GM11168 (cell line): ENCODE measurements around the gene PARD3.
"Not testable (repeated sequence)": the region's sequence is repeated elsewhere in the genome, so short reads cannot be mapped to it uniquely, and the experiment has no call there.

Experiments
- in situ Hi-C: fragments of 300-500 bp; cut with MboI; formaldehyde crosslinking; loops from one replicate; pipeline ENCODE4 v1.12.0; 2022; ENCODE audit warnings: low sequenced_read_pairs; ENCODE audit not compliant: unreplicated experiment

Gene PARD3

DNA sequence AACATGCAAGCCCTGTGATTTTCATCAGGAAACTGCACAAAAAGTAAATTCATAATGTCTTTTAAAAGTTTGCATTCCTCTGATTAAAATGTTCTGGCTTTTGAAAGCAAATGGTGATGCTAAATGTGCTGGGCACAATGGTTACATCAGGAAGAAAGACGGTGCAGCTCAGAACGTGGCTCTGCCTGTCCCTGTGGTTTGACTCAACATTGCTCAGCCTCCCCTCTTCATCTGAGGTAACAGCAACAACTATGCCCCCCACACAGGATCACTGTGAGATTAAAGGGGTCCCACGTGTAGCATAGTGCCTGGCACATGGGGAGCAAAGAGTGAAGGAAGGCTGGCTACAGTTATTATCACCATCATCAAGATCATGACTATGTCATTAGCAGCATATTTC, 44.0 kb downstream of the PARD3 start:
- in situ Hi-C loops, result no loop called here

DNA sequence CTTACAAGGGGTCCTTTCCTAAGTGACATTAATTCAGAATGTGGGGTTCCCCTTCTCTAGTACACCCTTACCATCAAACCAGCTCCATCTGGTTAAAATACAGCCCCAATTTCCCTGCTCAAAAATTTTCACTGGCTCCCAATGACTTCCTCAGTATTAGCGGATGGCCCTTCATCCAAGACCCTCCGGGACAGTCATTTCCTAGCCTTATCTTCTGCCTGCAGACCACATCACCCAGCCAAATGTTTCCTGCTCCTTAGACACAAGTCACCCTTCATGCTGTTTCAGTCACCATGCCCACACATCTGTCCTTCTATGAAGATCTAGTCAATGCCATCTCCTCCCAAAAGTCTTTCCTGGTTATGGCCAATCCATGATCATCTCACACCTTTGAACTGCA, 45.2 kb downstream of the PARD3 start:
- in situ Hi-C loops, result no loop called here

DNA sequence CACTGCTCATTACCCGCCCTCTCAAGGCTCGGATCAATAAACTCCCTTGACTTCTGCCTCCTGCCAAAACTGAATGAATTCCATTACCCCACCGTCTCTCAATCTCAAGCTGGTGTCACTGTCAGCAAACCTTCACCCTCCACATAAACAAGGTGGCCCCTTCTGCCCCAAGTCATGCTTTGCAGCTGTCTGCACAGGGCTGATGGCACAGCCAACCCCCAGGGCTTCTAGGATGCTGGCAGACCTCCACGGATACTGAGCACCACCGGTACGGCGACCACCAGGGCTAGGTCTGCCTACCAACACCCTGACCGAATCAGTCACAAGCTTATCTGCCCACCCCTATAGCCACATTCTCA, 46.1 kb downstream of the PARD3 start:
- in situ Hi-C loops, result no loop called here

DNA sequence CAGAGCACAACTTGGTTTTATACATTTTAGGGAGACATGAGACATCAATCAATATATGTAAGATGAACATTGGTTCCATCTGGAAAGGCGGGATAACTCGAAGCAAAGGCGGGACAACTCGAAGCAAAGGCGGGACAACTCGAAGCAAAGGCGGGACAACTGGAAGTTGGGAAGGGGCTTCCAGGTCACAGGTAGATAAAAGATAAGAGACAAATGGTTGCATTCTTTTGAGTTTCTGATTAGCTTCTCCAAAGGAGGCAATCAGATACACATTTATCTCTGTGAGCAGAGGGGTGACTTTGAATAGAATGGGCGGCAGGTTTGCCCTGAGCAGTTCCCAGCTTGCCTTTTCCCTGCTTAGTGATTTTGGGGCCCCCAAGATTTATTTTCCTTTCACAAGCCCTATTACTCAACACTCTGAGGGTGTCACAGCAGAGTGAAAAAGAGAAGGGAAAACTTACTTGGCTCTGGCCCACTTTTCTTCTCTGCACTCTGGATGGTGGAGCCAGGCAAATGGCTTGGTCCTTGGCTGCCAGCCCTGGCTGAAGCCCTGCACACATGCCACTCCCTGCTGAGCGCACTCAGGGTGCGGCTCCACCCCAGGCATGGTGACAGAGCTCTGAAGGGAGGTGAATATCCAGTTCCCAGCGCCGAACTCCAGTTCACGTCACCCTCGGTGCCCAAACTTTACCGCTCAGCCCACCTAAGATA, 46.7 kb downstream of the PARD3 start:
- in situ Hi-C loops, result no loop called here

DNA sequence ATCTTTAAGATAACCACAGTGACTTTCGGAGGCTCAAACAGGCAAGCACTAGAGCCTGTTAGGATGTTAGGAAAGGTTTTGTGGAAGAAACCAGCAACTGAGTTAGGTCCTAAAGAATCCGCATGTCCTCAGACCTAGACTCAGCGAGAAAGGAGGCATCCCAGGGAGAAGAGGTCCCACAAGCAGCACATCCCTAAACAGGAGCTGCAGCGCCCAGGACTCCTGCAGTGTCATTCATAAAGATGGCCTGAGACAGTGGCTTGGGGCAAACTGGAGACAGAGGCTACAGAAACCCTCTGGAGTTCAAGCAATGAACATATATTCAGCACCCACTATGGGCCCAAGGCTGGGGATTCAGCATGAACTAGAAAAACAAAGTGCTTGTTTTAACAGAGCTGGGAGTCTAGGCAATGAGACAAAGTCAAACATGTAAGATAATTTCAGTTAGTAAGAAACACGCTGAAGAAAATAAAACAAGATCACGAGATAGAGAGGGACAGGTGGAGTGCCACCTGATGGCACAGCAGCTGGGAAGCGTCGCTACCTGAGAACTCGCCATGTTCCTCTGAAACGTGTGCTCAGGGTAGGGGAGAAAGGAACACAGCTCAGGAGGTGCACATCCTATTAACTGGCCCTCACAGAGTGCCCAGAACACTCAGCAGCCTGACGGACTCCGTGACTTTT, 48.1 kb downstream of the PARD3 start:
- in situ Hi-C loops, result no loop called here

DNA sequence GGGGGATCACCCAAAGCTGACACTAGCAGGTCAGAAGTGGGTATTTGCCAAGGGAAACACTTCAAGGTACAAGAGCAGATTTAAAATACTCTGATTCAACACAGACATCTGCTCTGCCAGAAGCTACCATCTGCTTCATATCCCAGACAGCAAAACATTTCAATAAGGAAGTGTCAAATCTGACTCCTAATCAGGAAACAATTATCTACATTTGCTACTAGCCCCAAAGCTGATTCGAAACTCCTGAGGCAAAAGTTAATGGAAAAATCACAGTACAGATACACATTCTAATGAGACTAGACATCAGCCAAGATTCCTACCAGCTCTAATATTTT, 48.9 kb downstream of the PARD3 start:
- in situ Hi-C loops, result no loop called here

DNA sequence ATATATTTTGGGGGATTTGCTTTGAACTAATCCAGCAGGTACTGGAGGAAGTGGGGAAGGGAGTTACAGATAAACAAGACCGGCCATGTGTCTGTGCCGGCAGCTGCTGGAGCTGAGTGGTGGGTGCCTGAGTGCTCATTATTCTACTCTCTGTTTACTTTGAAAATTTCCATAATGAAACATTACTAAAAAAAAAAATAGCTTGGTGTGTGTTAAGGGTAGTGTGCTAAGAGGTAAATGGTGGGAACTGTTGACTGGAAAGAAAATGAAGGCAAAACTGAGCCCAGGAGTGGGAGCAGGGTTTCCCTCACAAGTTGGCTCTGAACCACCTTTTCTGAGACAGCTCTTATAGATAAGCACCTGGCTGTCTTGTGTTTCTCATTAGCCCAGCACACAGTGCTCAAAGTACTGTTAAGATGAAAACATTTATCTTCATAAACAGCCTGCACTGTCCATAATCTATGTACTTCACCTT, 50.6 kb downstream of the PARD3 start:
- in situ Hi-C loops, result no loop called here

DNA sequence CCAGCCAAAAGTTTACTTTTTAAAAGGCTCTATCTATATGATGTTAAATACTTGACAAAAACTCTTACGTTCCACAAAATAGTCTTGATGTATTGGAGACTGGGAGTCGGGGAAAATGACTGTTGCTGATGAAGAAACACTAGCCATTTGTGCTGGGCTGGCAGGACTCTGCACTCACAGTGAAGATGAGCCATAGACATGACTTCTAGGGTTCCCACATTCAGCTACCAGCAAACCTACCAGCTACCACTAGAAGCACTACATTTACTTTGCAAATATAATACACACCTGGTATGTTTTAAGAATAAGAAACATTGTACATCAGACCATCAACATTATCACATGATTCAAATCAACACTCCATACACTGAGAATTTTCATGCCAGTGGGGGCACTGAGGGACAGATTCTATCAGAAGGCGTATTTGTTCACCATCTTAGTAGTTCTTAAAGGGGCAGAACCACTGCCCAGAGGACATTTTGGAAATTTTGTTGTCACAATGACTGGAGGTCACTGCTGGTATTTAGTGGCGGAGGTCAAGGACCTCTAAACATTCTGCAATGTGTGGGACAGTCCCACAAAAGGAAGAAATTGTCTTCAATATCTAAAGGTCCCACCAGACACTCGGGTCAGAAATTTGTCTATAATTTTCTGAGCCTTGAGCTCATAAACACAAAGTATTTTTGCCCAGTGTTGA, 52.3 kb downstream of the PARD3 start:
- in situ Hi-C loops, result no loop called here

DNA sequence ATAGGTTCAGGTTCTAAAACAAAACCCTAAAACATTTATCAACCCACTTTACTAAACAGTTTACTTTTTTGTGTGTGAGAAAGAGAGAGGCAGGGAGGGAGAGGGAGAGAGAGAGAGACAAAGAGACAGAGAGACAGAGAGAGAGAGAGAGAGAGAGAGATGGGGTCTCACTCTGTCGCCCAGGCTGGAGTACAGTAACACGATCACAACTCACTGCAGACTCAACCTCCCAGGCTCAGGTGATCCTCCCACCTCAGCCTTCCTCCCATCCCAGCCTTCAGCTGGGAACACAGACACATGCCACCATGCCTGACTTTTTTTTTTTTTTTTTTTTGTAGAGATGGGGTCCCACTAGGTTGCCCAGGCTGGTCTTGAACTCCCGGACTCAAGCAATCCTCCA, 52.9 kb downstream of the PARD3 start:
- in situ Hi-C loops, result no loop called here

DNA sequence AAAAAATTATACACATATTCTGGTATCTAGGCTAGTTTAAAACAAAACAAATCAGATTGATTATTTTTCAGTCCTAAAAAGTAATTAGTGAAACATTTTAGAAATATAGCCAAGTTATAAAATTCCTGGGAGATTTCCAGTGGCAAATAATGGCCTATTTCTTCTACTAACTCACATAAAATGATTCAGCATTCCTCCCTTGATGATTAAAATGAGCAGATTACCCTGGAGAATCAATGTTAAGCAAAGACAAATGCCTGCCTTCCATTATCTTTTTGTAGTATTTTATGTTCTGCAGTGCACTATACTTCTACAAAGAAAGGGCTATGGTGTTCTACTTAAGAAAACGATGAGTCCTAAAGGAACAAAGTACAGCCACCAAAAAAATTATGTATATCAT, 53.6 kb downstream of the PARD3 start:
- in situ Hi-C loops, result no loop called here

DNA sequence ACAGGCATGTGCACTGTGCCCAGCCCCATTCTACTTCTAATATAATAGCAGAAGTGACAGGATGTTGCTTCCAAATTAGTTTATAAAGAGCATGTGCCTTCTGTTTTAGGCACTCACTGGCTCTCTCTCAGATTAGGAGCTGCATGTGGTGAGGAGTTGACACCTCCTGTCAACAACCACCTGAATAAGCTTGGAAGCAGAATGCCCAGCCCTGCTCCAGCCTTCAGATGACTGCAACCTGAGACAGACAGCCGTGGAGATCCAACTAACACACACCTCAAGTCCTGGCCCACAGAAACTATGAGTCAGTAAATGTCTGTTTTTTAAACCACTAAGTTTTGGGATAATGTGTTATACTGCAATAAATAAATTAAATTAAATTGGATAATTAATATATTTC, 54.5 kb downstream of the PARD3 start:
- in situ Hi-C loops, result no loop called here

DNA sequence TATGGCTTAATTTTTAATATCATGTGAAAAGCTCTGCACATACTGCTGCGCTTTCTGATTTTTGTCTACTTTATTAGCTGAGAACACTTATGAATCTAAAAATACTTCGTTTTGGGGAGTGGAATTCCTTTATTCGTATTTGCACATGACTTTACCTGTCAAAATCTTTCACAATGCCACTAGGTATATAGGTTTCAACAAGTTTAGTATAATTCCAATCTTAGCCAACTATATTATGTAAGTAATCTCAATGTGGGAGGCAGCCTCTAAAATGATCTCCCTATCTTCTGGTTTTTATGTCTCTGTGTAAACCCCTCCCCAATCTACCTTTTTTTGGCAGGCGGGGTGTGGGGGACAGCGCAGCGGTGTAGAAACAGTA, 55.3 kb downstream of the PARD3 start:
- in situ Hi-C loops, result no loop called here

DNA sequence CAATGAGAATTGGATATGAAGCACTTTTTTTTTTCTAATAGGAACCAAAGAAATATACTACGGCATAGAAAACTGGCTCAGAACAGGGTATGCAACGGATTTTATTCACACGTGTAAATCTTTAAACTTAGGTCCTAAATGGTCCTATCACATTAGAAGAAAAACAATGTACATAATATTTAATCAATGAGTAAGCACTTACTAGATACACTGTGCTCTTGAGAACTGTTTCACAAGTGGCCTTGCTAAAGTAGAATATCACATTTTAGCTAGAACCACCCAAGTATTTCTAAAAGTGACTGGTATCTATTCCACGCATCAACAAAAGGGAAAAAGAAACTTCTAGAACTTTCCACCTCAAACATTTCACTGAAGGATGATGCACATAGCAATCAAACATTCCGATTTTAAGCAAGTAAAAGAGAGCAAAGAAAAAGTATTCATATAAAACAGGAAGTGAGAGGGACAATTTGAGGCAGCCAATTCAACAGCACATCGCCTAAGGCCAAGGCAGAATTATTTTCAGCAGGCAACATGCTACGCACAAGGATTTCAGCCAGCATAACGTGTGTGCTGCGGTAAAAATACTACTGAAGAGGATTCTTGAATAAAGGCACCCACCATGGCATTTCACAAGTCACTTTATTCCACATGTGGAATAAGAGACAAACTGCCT, 55.8 kb downstream of the PARD3 start:
- in situ Hi-C loops, result no loop called here

DNA sequence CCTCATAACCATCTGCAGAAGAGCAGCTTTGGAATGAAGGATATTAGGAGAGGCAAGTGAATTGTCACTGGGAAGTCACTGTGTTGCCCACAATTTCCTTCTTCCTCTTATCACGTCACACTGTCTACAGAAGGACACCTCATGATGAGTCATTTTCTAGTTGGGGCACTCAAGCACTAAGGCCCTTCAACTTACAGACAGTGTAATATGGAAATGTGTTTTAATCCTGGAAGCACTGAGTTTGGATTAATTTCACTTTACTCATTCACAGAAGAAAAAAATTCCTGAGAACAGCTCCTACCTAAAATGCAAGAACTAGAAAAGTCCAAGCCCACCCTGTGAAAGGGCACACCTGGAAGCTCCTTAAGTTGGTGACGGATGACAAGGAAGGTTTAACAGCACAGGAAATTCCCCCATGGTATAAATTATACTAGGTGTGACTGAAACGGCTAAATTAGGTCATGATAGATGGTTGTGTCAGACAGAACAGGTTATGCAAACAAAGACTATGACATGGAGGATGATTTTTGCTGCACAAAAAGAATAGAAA, 56.6 kb downstream of the PARD3 start:
- in situ Hi-C loops, result no loop called here

DNA sequence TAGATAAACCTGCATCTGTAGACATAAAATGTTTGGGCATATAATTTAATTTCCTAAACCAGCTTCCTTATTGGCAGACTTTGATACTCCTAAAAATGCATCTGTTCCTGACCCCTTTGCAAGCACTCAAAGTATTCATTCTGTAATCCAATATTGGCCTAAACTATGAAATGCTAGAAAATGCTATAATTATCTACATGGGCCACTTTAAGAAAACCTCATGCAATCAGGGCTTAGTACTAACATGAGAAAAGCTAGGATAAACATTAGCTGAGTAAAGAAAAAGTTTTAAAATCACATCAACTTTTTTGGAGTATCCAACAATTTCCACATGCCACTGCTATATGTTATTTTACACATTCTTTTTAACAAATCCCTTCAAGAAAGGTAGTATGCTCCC, 57.2 kb downstream of the PARD3 start:
- in situ Hi-C loops, result no loop called here

DNA sequence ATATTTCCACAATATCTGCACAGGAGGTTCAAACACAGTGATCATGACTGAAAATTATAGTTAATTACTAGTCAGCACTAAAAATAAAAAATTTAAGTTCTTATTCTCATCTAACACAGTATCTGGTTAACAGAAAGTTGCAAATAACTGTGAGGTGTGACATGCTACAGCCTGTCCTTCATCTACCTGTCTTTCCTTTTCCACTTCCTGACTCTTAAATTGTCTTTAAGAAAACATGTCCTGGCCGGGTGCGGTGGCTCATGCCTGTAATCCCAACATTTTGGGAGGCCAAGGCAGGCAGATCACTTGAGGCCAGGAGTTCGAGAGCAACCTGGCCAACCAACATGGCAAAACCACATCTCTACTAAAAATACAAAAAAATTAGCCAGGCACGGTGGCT, 57.9 kb downstream of the PARD3 start:
- in situ Hi-C loops, result not testable (repeated sequence)

DNA sequence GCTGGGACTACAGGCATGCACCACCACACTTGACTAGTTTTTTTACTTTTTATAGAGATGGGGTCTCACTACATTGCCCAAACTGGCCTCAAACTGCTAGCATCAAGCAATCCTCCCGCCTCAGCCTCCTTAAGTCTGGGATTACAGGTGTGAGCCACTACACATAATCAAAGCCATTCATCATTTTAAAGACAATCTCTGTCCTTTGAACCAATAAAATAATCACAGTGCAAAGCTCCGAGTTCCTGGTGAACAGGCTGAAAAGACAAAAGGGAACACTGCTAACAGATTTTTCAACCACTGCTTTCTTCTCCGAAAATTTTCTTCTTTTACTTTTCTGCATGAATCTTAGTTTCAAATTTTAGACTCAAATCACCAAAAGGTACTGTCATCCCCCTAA, 58.5 kb downstream of the PARD3 start:
- in situ Hi-C loops, result no loop called here

DNA sequence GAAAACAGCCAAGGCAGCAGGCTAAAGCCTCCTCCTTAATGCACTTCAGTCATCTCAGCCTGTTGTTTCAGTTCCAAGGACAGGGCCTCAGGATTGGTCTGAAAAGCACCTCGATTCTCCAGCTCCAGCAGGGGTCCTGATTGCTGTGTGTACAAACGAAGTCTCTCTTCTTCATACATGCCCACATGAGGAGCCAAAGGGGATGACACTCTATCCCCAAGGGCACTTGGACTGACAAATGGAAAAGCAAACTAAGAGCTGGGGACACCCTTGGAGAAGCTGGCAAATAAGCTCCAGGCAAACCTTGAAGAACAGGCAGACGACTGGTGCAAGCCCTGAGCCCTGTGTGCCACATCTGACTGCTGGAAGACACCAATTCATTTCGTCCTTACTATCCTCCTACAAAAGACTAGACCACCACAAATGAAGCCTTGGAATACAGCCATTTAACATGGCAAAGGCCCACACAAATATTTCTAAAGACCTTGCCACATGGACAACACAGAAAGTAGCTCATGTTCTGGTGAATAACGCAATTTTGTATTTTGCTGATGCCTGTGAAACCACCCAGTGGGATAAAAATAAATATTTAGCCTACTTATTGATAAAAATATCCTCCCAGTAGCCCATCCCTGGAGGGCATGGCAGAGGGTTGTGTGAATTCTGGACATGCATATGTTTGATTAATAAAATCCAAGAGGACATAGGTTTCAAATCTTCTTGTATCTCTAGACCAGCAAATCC, 61.9 kb downstream of the PARD3 start:
- in situ Hi-C loops, result no loop called here

DNA sequence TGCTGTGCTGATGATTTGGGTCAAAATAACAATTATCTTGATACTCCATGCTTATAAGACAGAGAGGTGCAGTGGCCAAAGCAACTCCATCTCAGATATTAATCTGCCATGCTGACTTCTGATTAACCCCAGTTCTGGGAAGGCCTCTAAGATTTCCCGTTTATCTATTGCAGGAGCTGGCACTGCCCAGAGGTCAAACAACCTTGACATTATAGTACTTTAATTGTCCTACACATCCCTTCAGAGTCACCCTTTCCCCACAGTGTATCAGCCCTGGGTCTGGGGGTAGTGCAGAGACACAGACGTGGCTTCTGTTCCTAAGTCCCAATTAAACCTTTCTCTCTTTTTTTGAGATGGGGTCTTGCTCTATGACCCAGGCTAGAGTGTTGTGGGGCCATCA, 63.8 kb downstream of the PARD3 start:
- in situ Hi-C loops, result no loop called here

DNA sequence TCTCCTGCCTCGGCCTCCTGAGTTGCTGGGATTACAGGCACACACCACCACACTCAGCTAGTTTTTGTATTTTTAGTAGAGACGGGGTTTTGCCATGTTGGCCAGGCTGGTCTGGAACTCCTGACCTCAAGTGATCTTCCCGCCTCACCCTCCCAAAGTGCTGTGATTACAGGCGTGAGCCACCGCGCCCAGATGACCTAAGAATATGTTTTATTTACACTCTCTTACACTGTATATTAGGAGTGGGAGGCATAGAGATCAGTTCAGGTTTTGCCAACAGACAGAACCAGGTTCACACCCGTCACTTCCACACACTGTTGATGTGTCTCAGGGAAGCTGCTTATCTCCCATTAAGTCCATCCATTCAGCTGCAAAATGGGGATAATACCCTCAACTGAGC, 64.3 kb downstream of the PARD3 start:
- in situ Hi-C loops, result not testable (repeated sequence)
